ENCODE results near the gene NCBP3. TPM values are rescaled to one million over a fixed set of nuclear protein-coding genes. Genes with fewer than 3 reads are reported as not detected.
"Not testable (repeated sequence)": the region's sequence is repeated elsewhere in the genome, so short reads cannot be mapped to it uniquely, and the experiment has no call there.

NCBP3 gene
- total RNA-seq, 1 donor from 2014 or later, result 39.0 TPM

GRCh38 chr17:3848229-3848835 lies 2.3 kb upstream of the NCBP3 start:
- DNase-seq (ENCODE audit: low spot score), result no peak

- DNase-seq (ENCODE audit: low spot score), result no peak
These were observed 1.2 kb upstream of the NCBP3 start for GRCh38 chr17:3847165-3847670.

GRCh38 chr17:3846437-3847164 lies 555 bp upstream of the NCBP3 start:
- no peak for DNase-seq (ENCODE audit: low spot score)

GRCh38 chr17:3845291-3845620 lies 790 bp downstream of the NCBP3 start:
- no peak for DNase-seq (ENCODE audit: low spot score)

GRCh38 chr17:3844556-3844955 lies 1.5 kb downstream of the NCBP3 start:
- DNase-seq (ENCODE audit: low spot score), result not testable (repeated sequence)

GRCh38 chr17:3843935-3844516 lies 2.0 kb downstream of the NCBP3 start:
- no peak for DNase-seq (ENCODE audit: low spot score)

- DNase-seq (ENCODE audit: low spot score), result peak; percentile 63
These were observed 7.8 kb downstream of the NCBP3 start for GRCh38 chr17:3838206-3838605.

- no peak for DNase-seq (ENCODE audit: low spot score)
These were observed 9.5 kb downstream of the NCBP3 start for GRCh38 chr17:3836551-3836950.

GRCh38 chr17:3835410-3836229 lies 10.4 kb downstream of the NCBP3 start:
- no peak for DNase-seq (ENCODE audit: low spot score)

GRCh38 chr17:3834811-3835210 lies 11.2 kb downstream of the NCBP3 start:
- DNase-seq (ENCODE audit: low spot score), result no peak

- no peak for DNase-seq (ENCODE audit: low spot score)
These were observed 17.2 kb downstream of the NCBP3 start for GRCh38 chr17:3828852-3829232.

- peak; percentile 47 for DNase-seq (ENCODE audit: low spot score)
These were observed 17.7 kb downstream of the NCBP3 start for GRCh38 chr17:3828151-3828851.

GRCh38 chr17:3827124-3827773 lies 18.8 kb downstream of the NCBP3 start:
- peak; percentile 62 for DNase-seq (ENCODE audit: low spot score)

GRCh38 chr17:3826191-3826590 lies 19.9 kb downstream of the NCBP3 start:
- DNase-seq (ENCODE audit: low spot score), result no peak

GRCh38 chr17:3821101-3821500 lies 24.9 kb downstream of the NCBP3 start:
- DNase-seq (ENCODE audit: low spot score), result no peak

GRCh38 chr17:3818786-3819185 lies 27.3 kb downstream of the NCBP3 start:
- DNase-seq (ENCODE audit: low spot score), result no peak

GRCh38 chr17:3817851-3818605 lies 28.0 kb downstream of the NCBP3 start:
- no peak for DNase-seq (ENCODE audit: low spot score)

- no peak for DNase-seq (ENCODE audit: low spot score)
These were observed 30.1 kb downstream of the NCBP3 start for GRCh38 chr17:3815925-3816324.

GRCh38 chr17:3815122-3815521 lies 30.9 kb downstream of the NCBP3 start:
- DNase-seq (ENCODE audit: low spot score), result no peak

GRCh38 chr17:3814361-3814760 lies 31.7 kb downstream of the NCBP3 start:
- DNase-seq (ENCODE audit: low spot score), result no peak

Data from mucosa of gallbladder (tissue), 1 donor.